HEK293T (cell line): ENCODE data around the gene ZDHHC14.

Experiments
- BHLHE40 ChIP-seq: fragments of 450-650 bp; IDR thresholded peaks from 2 replicates; pipeline ENCODE4 v1.6.1; 2016; ENCODE audit warnings: mild to moderate bottlenecking, moderate library complexity, borderline replicate concordance
- CTBP1 ChIP-seq: fragments of 450-650 bp; IDR thresholded peaks from 2 replicates; pipeline ENCODE4 v1.6.1; 2016; ENCODE audit warnings: borderline replicate concordance
- ELF4 ChIP-seq: fragments of 450-650 bp; IDR thresholded peaks from 2 replicates; pipeline ENCODE4 v1.6.1; 2017; ENCODE audit warnings: antibody characterized with exemption
- FOXK2 ChIP-seq: fragments of 450-650 bp; IDR thresholded peaks from 2 replicates; pipeline ENCODE4 v1.6.1; 2016; ENCODE audit warnings: mild to moderate bottlenecking
- FOXM1 ChIP-seq: fragments of 450-650 bp; IDR thresholded peaks from 2 replicates; pipeline ENCODE4 v1.6.1; 2017; ENCODE audit warnings: mild to moderate bottlenecking, borderline replicate concordance
- HDGF ChIP-seq: fragments of 450-650 bp; IDR thresholded peaks from 2 replicates; pipeline ENCODE4 v1.6.1; 2017; ENCODE audit warnings: antibody characterized with exemption, borderline replicate concordance
- L3MBTL2 ChIP-seq: fragments of 450-650 bp; conservative IDR thresholded peaks from 2 replicates; pipeline ENCODE4 v1.6.1; 2016; ENCODE audit warnings: mild to moderate bottlenecking
- LEF1 ChIP-seq: fragments of 450-650 bp; IDR thresholded peaks from 2 replicates; pipeline ENCODE4 v1.6.1; 2017; ENCODE audit warnings: mild to moderate bottlenecking, borderline replicate concordance
- NFRKB ChIP-seq: fragments of 450-650 bp; IDR thresholded peaks from 2 replicates; pipeline ENCODE4 v1.6.1; 2016; ENCODE audit warnings: mild to moderate bottlenecking, moderate library complexity
- PKNOX1 ChIP-seq: fragments of 450-650 bp; IDR thresholded peaks from 2 replicates; pipeline ENCODE4 v1.6.1; 2016
- SUZ12 ChIP-seq: fragments of 450-650 bp; IDR thresholded peaks from 2 replicates; pipeline ENCODE4 v1.6.1; 2016; ENCODE audit warnings: mild to moderate bottlenecking
- TARDBP ChIP-seq: fragments of 450-650 bp; IDR thresholded peaks from 2 replicates; pipeline ENCODE4 v1.6.1; 2016
- ZNF384 ChIP-seq: fragments of 450-650 bp; IDR thresholded peaks from 2 replicates; pipeline ENCODE4 v1.6.1; 2016

GRCh38 chr6:157490611-157491269 lies 109.8 kb downstream of the ZDHHC14 start:
- no peak for TF ChIP-seq BHLHE40
- TF ChIP-seq TARDBP = no peak
- no peak for TF ChIP-seq ZNF384
- TF ChIP-seq LEF1 = no peak
- no peak for TF ChIP-seq ELF4
- no peak for TF ChIP-seq FOXM1
- TF ChIP-seq SUZ12 = no peak
- TF ChIP-seq NFRKB = no peak
- TF ChIP-seq FOXK2 = no peak
- no peak for TF ChIP-seq PKNOX1
- TF ChIP-seq CTBP1 = no peak
- no peak for TF ChIP-seq HDGF
- no peak for TF ChIP-seq L3MBTL2
